ENCODE results near the gene FAM151B. TPM values are rescaled to one million over a fixed set of nuclear protein-coding genes. Genes with fewer than 3 reads are reported as not detected.

FAM151B gene
- total and polyA plus RNA-seq, 2 experiments from 2014 or later, result 2.6 to 7.8 TPM

GRCh38 chr5:80565330-80565729, 77.4 kb downstream of the FAM151B start:
- Histone ChIP-seq H2AFZ (no peak overlapping the region), H3K9me3 (ENCODE audit: low read depth) (no peaks in the 10 kb centered on the region), H3K27me3 (replicated peaks; ENCODE audit: insufficient read depth) (peaks cover 44% of the 10 kb centered on the region), H3K27ac (no peak overlapping the region), H3K9ac (no peak overlapping the region), H3K4me1 (ENCODE audit: insufficient read depth) (no peaks in the 10 kb centered on the region), H3K36me3 (ENCODE audit: low read depth) (no peaks in the 10 kb centered on the region), H3K9me2 (ENCODE audit: insufficient read depth) (no peaks in the 10 kb centered on the region), H4K20me1 (ENCODE audit: insufficient read depth) (no peaks in the 10 kb centered on the region), H3K79me2 (ENCODE audit: insufficient read depth) (no peaks in the 10 kb centered on the region), H3K4me2 (ENCODE audit: unreplicated experiment) (no peak overlapping the region), H3K4me3 (no peak overlapping the region), H3F3A (ENCODE audit: insufficient read depth) (no peaks in the 10 kb centered on the region)
- in situ Hi-C loops (cut with MboI), result no loop called here
- no peak for DNase-seq
- WGBS, 2 experiments (ENCODE audit: low coverage in 1 of 2, low lambda C conversion rate in 2 of 2, missing lambda C conversion rate in 2 of 2), result 69 to 70% methylated on average over 5 of the region's 5 CpGs
- TF ChIP-seq EZH2phosphoT487 (IDR thresholded peaks at IDR 0.05; ENCODE audit: insufficient read depth, low read depth) (no peak), EZH2 (IDR thresholded peaks at IDR 0.05; ENCODE audit: insufficient read depth, poor library complexity, severe bottlenecking) (no peak)

GRCh38 chr5:80566711-80567259, 78.9 kb downstream of the FAM151B start:
- in situ Hi-C loops (cut with MboI), result no loop called here
- H3K9me2 ChIP-seq (ENCODE audit: insufficient read depth), result no peaks in the 10 kb centered on the region
- no peak overlapping the region for H3K9ac ChIP-seq
- no peaks in the 10 kb centered on the region for H4K20me1 ChIP-seq (ENCODE audit: insufficient read depth)
- peaks cover 52% of the 10 kb centered on the region for H3K27me3 ChIP-seq (replicated peaks; ENCODE audit: insufficient read depth)
- no peak overlapping the region for H3K4me3 ChIP-seq
- 70 to 71% methylated on average over 5 of the region's 5 CpGs for WGBS, 2 experiments (ENCODE audit: low coverage in 1 of 2, low lambda C conversion rate in 2 of 2, missing lambda C conversion rate in 2 of 2)
- no peak for DNase-seq
- TF ChIP-seq EZH2 (IDR thresholded peaks at IDR 0.05; ENCODE audit: insufficient read depth, poor library complexity, severe bottlenecking) (no peak), EZH2phosphoT487 (IDR thresholded peaks at IDR 0.05; ENCODE audit: insufficient read depth, low read depth) (no peak)
- H3K79me2 ChIP-seq (ENCODE audit: insufficient read depth), result no peaks in the 10 kb centered on the region
- no peak overlapping the region for H2AFZ ChIP-seq
- H3K27ac ChIP-seq, result no peak overlapping the region
- no peaks in the 10 kb centered on the region for H3K4me1 ChIP-seq (ENCODE audit: insufficient read depth)
- H3K4me2 ChIP-seq (ENCODE audit: unreplicated experiment), result no peak overlapping the region
- H3K9me3 ChIP-seq (ENCODE audit: low read depth), result no peaks in the 10 kb centered on the region
- no peaks in the 10 kb centered on the region for H3F3A ChIP-seq (ENCODE audit: insufficient read depth)
- no peaks in the 10 kb centered on the region for H3K36me3 ChIP-seq (ENCODE audit: low read depth)

GRCh38 chr5:80568251-80568650, 80.4 kb downstream of the FAM151B start:
- H3K27me3 ChIP-seq (replicated peaks; ENCODE audit: insufficient read depth), result peaks cover 52% of the 10 kb centered on the region
- H3K9ac ChIP-seq, result no peak overlapping the region
- no peak overlapping the region for H3K4me3 ChIP-seq
- no peaks in the 10 kb centered on the region for H3K4me1 ChIP-seq (ENCODE audit: insufficient read depth)
- WGBS, 2 experiments (ENCODE audit: low coverage in 1 of 2, low lambda C conversion rate in 2 of 2, missing lambda C conversion rate in 2 of 2), result 37 to 49% methylated on average over 6 of the region's 6 CpGs
- H3K9me3 ChIP-seq (ENCODE audit: low read depth), result no peaks in the 10 kb centered on the region
- H3K27ac ChIP-seq, result no peak overlapping the region
- H4K20me1 ChIP-seq (ENCODE audit: insufficient read depth), result no peaks in the 10 kb centered on the region
- H3K4me2 ChIP-seq (ENCODE audit: unreplicated experiment), result no peak overlapping the region
- DNase-seq, result no peak
- no peaks in the 10 kb centered on the region for H3K9me2 ChIP-seq (ENCODE audit: insufficient read depth)
- no peaks in the 10 kb centered on the region for H3K79me2 ChIP-seq (ENCODE audit: insufficient read depth)
- in situ Hi-C loops (cut with MboI), result no loop called here
- H3F3A ChIP-seq (ENCODE audit: insufficient read depth), result no peaks in the 10 kb centered on the region
- H2AFZ ChIP-seq, result no peak overlapping the region
- no peak for TF ChIP-seq EZH2 (IDR thresholded peaks at IDR 0.05; ENCODE audit: insufficient read depth, poor library complexity, severe bottlenecking)
- no peak for TF ChIP-seq EZH2phosphoT487 (IDR thresholded peaks at IDR 0.05; ENCODE audit: insufficient read depth, low read depth)
- no peaks in the 10 kb centered on the region for H3K36me3 ChIP-seq (ENCODE audit: low read depth)

- WGBS, 2 experiments (ENCODE audit: low coverage in 1 of 2, low lambda C conversion rate in 2 of 2, missing lambda C conversion rate in 2 of 2), result 6 to 9% methylated on average over 46 to 71 of the region's 89 CpGs
- Histone ChIP-seq H3K36me3 (ENCODE audit: low read depth) (no peaks in the 10 kb centered on the region), H3K79me2 (ENCODE audit: insufficient read depth) (no peaks in the 10 kb centered on the region), H3K4me3 (peak overlapping the region; percentile 41), H4K20me1 (ENCODE audit: insufficient read depth) (no peaks in the 10 kb centered on the region), H3K9me2 (ENCODE audit: insufficient read depth) (no peaks in the 10 kb centered on the region), H2AFZ (peak overlapping the region; percentile 58), H3F3A (ENCODE audit: insufficient read depth) (no peaks in the 10 kb centered on the region), H3K27ac (no peak overlapping the region), H3K9me3 (ENCODE audit: low read depth) (no peaks in the 10 kb centered on the region), H3K4me2 (ENCODE audit: unreplicated experiment) (peak overlapping the region; percentile 23), H3K27me3 (replicated peaks; ENCODE audit: insufficient read depth) (peaks cover 43% of the 10 kb centered on the region), H3K9ac (no peak overlapping the region), H3K4me1 (ENCODE audit: insufficient read depth) (no peaks in the 10 kb centered on the region)
- in situ Hi-C loops (cut with MboI), result no loop called here
- TF ChIP-seq EZH2 (IDR thresholded peaks at IDR 0.05; ENCODE audit: insufficient read depth, poor library complexity, severe bottlenecking), result no peak
- TF ChIP-seq EZH2phosphoT487 (IDR thresholded peaks at IDR 0.05; ENCODE audit: insufficient read depth, low read depth), result 0 out of 2 replicates have a peak, but pooled peaks have one; percentile 12
- no peak for DNase-seq
Measured at GRCh38 chr5:80569086-80569960, 81.4 kb downstream of the FAM151B start.
